Pancreas (tissue), 10 donors: ENCODE measurements around the gene AGK. TPM values are rescaled to one million over a fixed set of nuclear protein-coding genes. Genes with fewer than 3 reads are reported as not detected.

Experiments
- ATAC-seq, 4 donors: fragments of 200-7000 bp; cut with Tn5 transposase; one replicate each; pipeline versions ENCODE4 v1.8.0 to v1.9.1; 2020; ENCODE audit warnings: mild to moderate bottlenecking in 4 of 4, moderate library complexity in 4 of 4
- DNase-seq, 6 donors: peaks; one replicate each; pipeline ENCODE4 v3.0.0-alpha.2; 2020
- FAIRE-seq: peaks from 2 replicates; lab custom pipeline; 2012; peaks lifted over from hg19 to GRCh38; lab: Jason Lieb, UNC
- H3K27ac ChIP-seq, 4 donors: fragments of 200-600 bp; sonication (generic); 1 replicate in 3 of 4; 2 replicates in 1 of 4; pipeline versions ENCODE4 v1.5.0 to v1.8.0; 2020
- H3K27me3 ChIP-seq, 4 donors: fragments of 200-600 bp; one replicate each; pipeline ENCODE4 v1.8.0; 2021
- H3K36me3 ChIP-seq, 3 donors: fragments of 200-600 bp; sonication (generic) in 1 of 3; one replicate each; pipeline versions ENCODE4 v1.5.0 to v1.8.0; 2020 to 2021
- H3K4me1 ChIP-seq, 3 donors: fragments of 200-600 bp; one replicate each; pipeline ENCODE4 v1.8.0; 2021
- H3K4me3 ChIP-seq, 4 donors: fragments of 200-600 bp; sonication (generic) in 2 of 4; one replicate each; pipeline versions ENCODE4 v1.5.0 to v1.8.0; 2020 to 2021
- H3K9me3 ChIP-seq, 4 donors: fragments of 200-600 bp; one replicate each; pipeline ENCODE4 v1.8.0; 2021
- WGBS, 2 donors: extraction: QIAGEN DNeasy Blood & Tissue Kit; methylation state at CpG; one replicate each; pipeline ENCODE4 v1.1.7; 2013; 5-methylcytosine and 5-hydroxymethylcytosine counted together
- intact Hi-C, 3 donors: fragments of 100-400 bp; cut with DNase I; formaldehyde crosslinking; loops; one replicate each; pipeline versions ENCODE4 v1.11.1 to v1.14.2; 2022
- polyA plus RNA-seq, 2 donors: library from polyadenylated mRNA; stranded (reverse); fragments of 200-250 nt; gene quantifications; one replicate each; pipeline ENCODE4 v1.2.3, GENCODE V29; 2013
- total RNA-seq, 6 donors: library from RNA; stranded (reverse); fragmentation: NEBNext Ultra II Directional in 4 of 6; extraction: Animal tissue kit (Norgen Biotek cat#: 25700) in 4 of 6; gene quantifications; one replicate each; pipeline versions ENCODE4 v1.2.1 to v1.2.4, GENCODE V29; 2021 to 2023
- TF ChIP-seq, protein P1 (sequence below), 4 donors: fragments of 200-600 bp; sonication (generic) in 3 of 4; IDR thresholded peaks; one replicate each; pipeline versions ENCODE4 v1.5.0 to v1.8.0; 2021; ENCODE audit warnings: antibody characterized with exemption in 4 of 4
- donor health status: healthy with polysubstance abuse.
- donor health status: DM: no; HTN: no; CAD: no; lungs with moderate emphysema.
- donor health status: DM: no; HTN: no; CAD: no.
- donor health status: control.
- donor health status: control.
- donor health status: Bipolar disorder and iron deficiency.
- donor health status: DM: yes; HTN: yes; CAD: no.
- donor health status: DM: no; HTN: no; CAD: no.
- donor health status: DM: no; HTN: no; CAD: no.
- donor health status: DM: yes; HTN: yes; CAD: no.

AGK gene
- total and polyA plus RNA-seq, 8 donors: 5.6 to 13.6 (median 10.0) TPM

DNA sequence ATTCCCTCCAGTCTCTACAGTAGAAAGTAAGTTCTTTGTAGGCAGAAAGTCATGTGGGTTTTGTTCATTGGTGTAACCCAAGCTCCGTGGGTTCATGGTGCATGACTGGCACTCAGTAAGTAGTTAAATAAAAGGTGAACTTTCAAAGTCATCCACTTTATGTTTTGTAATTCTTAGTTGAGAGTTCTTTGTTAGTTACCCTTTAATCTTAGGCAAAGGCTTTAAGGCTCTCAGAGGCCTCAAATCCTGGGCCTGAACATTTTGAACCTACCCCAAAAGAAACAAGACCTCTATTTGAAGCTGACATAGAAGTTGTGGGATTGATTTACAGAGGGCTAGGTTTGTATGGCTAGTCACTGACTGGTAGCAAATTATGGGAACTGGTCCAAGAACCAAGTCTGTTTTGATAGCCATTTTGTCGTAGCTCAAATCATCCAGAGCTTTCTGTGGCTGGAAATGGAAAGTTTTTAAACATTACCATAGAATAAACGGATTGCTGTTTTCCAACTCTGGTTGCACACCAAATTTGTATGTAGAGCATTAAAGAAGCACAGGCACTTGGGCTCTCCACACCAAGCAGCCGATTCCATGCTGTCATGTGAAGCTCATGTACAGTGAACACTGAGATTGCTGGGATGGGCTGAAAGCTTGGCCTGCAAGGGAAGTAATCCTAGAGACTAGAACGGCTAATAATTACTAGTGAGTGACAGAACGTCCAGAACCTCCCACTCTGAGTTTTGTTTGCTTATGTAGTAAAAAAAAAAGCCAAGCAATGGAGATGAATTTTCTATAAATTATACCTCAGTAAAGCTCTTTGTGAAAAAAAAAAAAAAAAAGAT is 97.3 kb downstream of the AGK start:
- TF ChIP-seq, protein P1, sequence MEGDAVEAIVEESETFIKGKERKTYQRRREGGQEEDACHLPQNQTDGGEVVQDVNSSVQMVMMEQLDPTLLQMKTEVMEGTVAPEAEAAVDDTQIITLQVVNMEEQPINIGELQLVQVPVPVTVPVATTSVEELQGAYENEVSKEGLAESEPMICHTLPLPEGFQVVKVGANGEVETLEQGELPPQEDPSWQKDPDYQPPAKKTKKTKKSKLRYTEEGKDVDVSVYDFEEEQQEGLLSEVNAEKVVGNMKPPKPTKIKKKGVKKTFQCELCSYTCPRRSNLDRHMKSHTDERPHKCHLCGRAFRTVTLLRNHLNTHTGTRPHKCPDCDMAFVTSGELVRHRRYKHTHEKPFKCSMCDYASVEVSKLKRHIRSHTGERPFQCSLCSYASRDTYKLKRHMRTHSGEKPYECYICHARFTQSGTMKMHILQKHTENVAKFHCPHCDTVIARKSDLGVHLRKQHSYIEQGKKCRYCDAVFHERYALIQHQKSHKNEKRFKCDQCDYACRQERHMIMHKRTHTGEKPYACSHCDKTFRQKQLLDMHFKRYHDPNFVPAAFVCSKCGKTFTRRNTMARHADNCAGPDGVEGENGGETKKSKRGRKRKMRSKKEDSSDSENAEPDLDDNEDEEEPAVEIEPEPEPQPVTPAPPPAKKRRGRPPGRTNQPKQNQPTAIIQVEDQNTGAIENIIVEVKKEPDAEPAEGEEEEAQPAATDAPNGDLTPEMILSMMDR (IDR thresholded peaks at IDR 0.05): no peak
- no peak for ATAC-seq
- FAIRE-seq: no peak
- WGBS, 2 donors: 62 to 63% methylated on average over 6 of the region's 6 CpGs
- no peak overlapping the region for H3K4me3 ChIP-seq
- H3K36me3 ChIP-seq: no peaks in the 10 kb centered on the region
- H3K27ac ChIP-seq: no peak overlapping the region
- no peak for DNase-seq
- H3K4me1 ChIP-seq: peaks cover 0 to 5% (median 3%) of the 10 kb centered on the region in 3 donors
- intact Hi-C loops: no loop called here
- no peaks in the 10 kb centered on the region for H3K27me3 ChIP-seq
- no peaks in the 10 kb centered on the region for H3K9me3 ChIP-seq

- FAIRE-seq: no peak
- TF ChIP-seq, protein P1 (IDR thresholded peaks at IDR 0.05): no peak
Measured at GRCh38 chr7:141649137-141649864, 98.1 kb downstream of the AGK start.

DNA sequence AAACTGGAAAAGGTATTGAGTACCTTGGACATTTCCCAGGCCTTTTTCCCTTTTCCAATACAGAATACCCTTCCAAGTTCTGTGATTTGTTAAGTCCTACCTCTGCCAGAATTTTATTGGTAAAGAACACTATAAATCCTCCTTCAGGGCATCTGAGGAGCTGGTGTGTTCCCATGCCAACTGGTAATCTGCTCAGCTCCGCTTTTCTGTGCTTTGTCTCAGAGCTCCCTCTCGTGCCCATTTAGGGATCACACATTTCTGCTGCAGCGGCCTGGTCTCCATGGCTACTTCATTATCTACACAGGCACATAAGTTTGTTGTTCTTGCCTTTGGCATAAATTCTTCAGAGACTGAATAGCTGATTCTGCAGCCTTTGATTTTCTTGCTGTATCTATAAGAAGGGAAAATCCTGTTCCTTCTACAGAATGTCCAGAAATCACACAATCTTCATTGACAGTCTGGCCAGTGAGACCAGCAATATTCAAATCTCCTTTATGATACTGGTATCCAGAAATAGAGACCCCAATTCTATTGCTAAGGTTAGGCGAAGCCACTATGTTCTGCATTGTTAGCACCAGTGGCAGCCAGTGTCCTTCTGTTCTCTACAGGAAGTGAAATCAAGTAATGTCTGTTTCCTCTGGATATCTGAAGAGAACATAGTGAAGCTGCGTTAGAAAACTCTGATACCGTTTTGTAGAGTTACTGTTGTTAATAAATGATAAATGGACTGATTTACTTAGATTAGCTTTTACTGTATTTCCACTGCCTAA is 98.8 kb downstream of the AGK start:
- DNase-seq (peak in 5 of 6 donors; percentile 48 to 72 (median 64)), FAIRE-seq (peak; percentile 9), ATAC-seq (peak; percentile 87 to 95 (median 94))
- intact Hi-C loops: no loop called here
- TF ChIP-seq, protein P1 (IDR thresholded peaks at IDR 0.05): peak; percentile 20 to 47 (median 34)
- WGBS, 2 donors: 32 to 33% methylated on average over 6 of the region's 6 CpGs
- Histone ChIP-seq H3K9me3 (no peaks in the 10 kb centered on the region), H3K4me3 (no peak overlapping the region), H3K27ac (no peak overlapping the region), H3K4me1 (peaks cover 0 to 5% (median 3%) of the 10 kb centered on the region in 3 donors), H3K27me3 (no peaks in the 10 kb centered on the region), H3K36me3 (no peaks in the 10 kb centered on the region)

More at GRCh38 chr7:141649137-141649864, 98.1 kb downstream of the AGK start:
- H3K36me3 ChIP-seq: no peaks in the 10 kb centered on the region
- H3K27me3 ChIP-seq: no peaks in the 10 kb centered on the region
- H3K4me3 ChIP-seq: no peak overlapping the region
- DNase-seq (no peak), ATAC-seq (no peak)
- WGBS, 2 donors: 74 to 80% methylated on average over 8 of the region's 8 CpGs
- no peak overlapping the region for H3K27ac ChIP-seq
- peaks cover 0 to 5% (median 3%) of the 10 kb centered on the region in 3 donors for H3K4me1 ChIP-seq
- intact Hi-C loops: no loop called here
- H3K9me3 ChIP-seq: no peaks in the 10 kb centered on the region

GRCh38 chr7:141651417-141651816 is 100.2 kb downstream of the AGK start:
- intact Hi-C loops: no loop called here
- TF ChIP-seq, protein P1 (IDR thresholded peaks at IDR 0.05): no peak

More at GRCh38 chr7:141651417-141651816, 100.2 kb downstream of the AGK start:
- FAIRE-seq (no peak), ATAC-seq (no peak), DNase-seq (no peak)
- WGBS, 2 donors: 91 to 93% methylated on average over 9 of the region's 9 CpGs
- no peak overlapping the region for H3K27ac ChIP-seq
- H3K4me1 ChIP-seq: peaks cover 0 to 5% (median 3%) of the 10 kb centered on the region in 3 donors
- H3K27me3 ChIP-seq: no peaks in the 10 kb centered on the region
- no peaks in the 10 kb centered on the region for H3K9me3 ChIP-seq
- H3K36me3 ChIP-seq: peaks cover 0 to 2% (median 0%) of the 10 kb centered on the region in 3 donors
- no peak overlapping the region for H3K4me3 ChIP-seq
